NCI-H1694 treated with DMSO at 0.1 percent for 48 hours (cell line): ENCODE data around the gene DHCR24.

ENCODE experiments used
- DNase-seq: peaks from one replicate; lab custom pipeline; 2025; lab: John Stamatoyannopoulos, UW

The DHCR24 gene

GRCh38 chr1:54844564-54844963 lies 42.4 kb downstream of the DHCR24 start:
- DNase-seq, result no peak

GRCh38 chr1:54843449-54843848 lies 43.5 kb downstream of the DHCR24 start:
- DNase-seq, result no peak

GRCh38 chr1:54842963-54843362 lies 44.0 kb downstream of the DHCR24 start:
- DNase-seq, result no peak

GRCh38 chr1:54842206-54842915 lies 44.6 kb downstream of the DHCR24 start:
- DNase-seq, result no peak

GRCh38 chr1:54839824-54840223 lies 47.2 kb downstream of the DHCR24 start:
- DNase-seq, result no peak

GRCh38 chr1:54838565-54839180 lies 48.3 kb downstream of the DHCR24 start:
- no peak for DNase-seq

- DNase-seq, result no peak
These were observed 49.8 kb downstream of the DHCR24 start for GRCh38 chr1:54837002-54837853.

- no peak for DNase-seq
These were observed 50.4 kb downstream of the DHCR24 start for GRCh38 chr1:54836594-54836993.

- DNase-seq, result no peak
These were observed 51.0 kb downstream of the DHCR24 start for GRCh38 chr1:54835970-54836369.

GRCh38 chr1:54835131-54835898 lies 51.7 kb downstream of the DHCR24 start:
- no peak for DNase-seq

- DNase-seq, result no peak
These were observed 52.9 kb downstream of the DHCR24 start for GRCh38 chr1:54834007-54834541.

GRCh38 chr1:54833121-54833520 lies 53.9 kb downstream of the DHCR24 start:
- no peak for DNase-seq

- no peak for DNase-seq
These were observed 60.7 kb downstream of the DHCR24 start for GRCh38 chr1:54826226-54826816.

GRCh38 chr1:54825696-54826095 lies 61.3 kb downstream of the DHCR24 start:
- no peak for DNase-seq

- DNase-seq, result no peak
These were observed 63.3 kb downstream of the DHCR24 start for GRCh38 chr1:54823670-54824069.

- no peak for DNase-seq
These were observed 67.3 kb downstream of the DHCR24 start for GRCh38 chr1:54819733-54820132.

- no peak for DNase-seq
These were observed 67.8 kb downstream of the DHCR24 start for GRCh38 chr1:54819195-54819536.

- no peak for DNase-seq
These were observed 68.4 kb downstream of the DHCR24 start for GRCh38 chr1:54818461-54819194.

GRCh38 chr1:54816951-54817350 lies 70.0 kb downstream of the DHCR24 start:
- no peak for DNase-seq

- no peak for DNase-seq
These were observed 70.9 kb downstream of the DHCR24 start for GRCh38 chr1:54816130-54816529.
